Tibial artery (tissue), 4 donors: ENCODE measurements around the gene LRRC70.

ENCODE experiments used
- DNase-seq, 2 donors: peaks; one replicate each; pipeline ENCODE4 v3.0.0-alpha.2; 2019
- H3K27ac ChIP-seq, 2 donors: fragments of 200-600 bp; sonication (generic) in 1 of 2; 1 replicate in 1 of 2; 2 replicates in 1 of 2; pipeline ENCODE4 v1.5.1; 2018 to 2019; ENCODE audit warnings: mild to moderate bottlenecking in 1 of 2
- H3K27me3 ChIP-seq, 2 donors: fragments of 200-600 bp; sonication (generic) in 1 of 2; one replicate each; pipeline versions ENCODE4 v1.5.1 to v1.6.0; 2016 to 2019
- H3K36me3 ChIP-seq, 3 donors: fragments of 200-600 bp; sonication (generic) in 2 of 3; one replicate each; pipeline ENCODE4 v1.5.1; 2016 to 2019; ENCODE audit warnings: mild to moderate bottlenecking in 2 of 3
- H3K4me1 ChIP-seq, 4 donors: fragments of 200-600 bp; sonication (generic) in 2 of 4; 1 replicate in 3 of 4; 2 replicates in 1 of 4; pipeline ENCODE4 v1.5.1; 2016 to 2019
- H3K4me3 ChIP-seq, 2 donors: fragments of 200-600 bp; sonication (generic) in 1 of 2; 1 replicate in 1 of 2; 2 replicates in 1 of 2; pipeline ENCODE4 v1.5.1; 2018 to 2019; ENCODE audit warnings: mild to moderate bottlenecking in 2 of 2
- H3K9me3 ChIP-seq, 3 donors: fragments of 200-600 bp; sonication (generic) in 1 of 3; one replicate each; pipeline ENCODE4 v1.5.1; 2016 to 2019
- CTCF ChIP-seq, 2 experiments: fragments of 200-600 bp in 1 of 2; fragments of 450-650 bp in 1 of 2; IDR thresholded peaks; one replicate each; pipeline ENCODE4 v1.5.1; 2017 to 2019; ENCODE audit warnings: antibody characterized with exemption in 2 of 2, mild to moderate bottlenecking in 1 of 2, moderate library complexity in 1 of 2
- intact Hi-C: fragments of 100-400 bp; cut with DNase I; formaldehyde crosslinking; loops from one replicate; pipeline ENCODE4 v1.15.0; 2023; ENCODE audit warnings: low total_unique reads

Gene LRRC70

DNA sequence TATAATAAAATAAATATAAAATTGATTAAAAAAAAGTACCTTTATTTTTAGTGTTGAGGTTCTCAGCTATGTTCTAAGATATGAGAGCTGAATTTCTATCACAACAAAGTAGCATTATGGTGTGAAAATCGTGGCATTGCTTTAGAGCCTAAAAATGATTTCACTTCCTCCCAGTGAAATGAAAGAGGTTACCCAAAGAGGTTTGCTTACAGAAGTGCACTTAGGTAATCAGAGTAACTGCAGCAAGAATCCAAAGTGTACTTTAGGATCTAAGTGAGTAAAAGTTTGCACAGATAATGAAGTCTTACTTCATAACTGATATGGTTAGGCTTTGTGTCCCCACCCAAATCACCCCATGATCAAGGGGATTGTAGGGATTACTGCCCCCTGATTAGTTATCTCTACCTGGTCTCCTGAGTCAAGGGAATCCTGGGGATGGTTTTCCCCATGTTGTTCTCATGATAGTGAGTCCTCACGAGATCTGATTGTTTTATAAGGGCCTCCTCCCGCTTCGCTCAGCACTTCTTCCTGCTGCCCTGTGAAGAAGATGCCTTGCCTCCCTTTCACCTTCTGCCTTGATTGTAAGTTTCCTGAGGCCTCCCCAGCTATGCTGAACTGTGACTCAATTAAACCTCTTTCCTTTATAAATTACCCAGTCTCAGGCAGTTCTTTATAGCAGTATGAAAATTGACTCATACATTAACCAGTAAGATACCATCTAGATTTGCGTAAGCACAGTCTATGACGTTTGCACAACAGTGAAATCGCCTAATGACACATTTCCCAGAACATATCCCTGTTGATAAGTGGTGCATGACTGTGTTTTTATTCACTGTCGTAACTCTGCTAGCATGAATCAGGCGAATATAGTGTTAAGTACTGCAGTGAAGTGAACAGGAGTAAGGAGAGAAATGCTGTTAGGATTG lies 40.3 kb upstream of the LRRC70 start:
- no peaks in the 10 kb centered on the region for H3K4me1 ChIP-seq
- H3K27me3 ChIP-seq = no peaks in the 10 kb centered on the region
- H3K27ac ChIP-seq = no peak overlapping the region
- H3K36me3 ChIP-seq = peaks cover 7 to 17% (median 9%) of the 10 kb centered on the region in 3 donors
- no peak overlapping the region for H3K4me3 ChIP-seq
- DNase-seq = no peak
- no peaks in the 10 kb centered on the region for H3K9me3 ChIP-seq
- intact Hi-C loops = no loop called here
- TF ChIP-seq CTCF (IDR thresholded peaks at IDR 0.05) = no peak

- no peak for TF ChIP-seq CTCF (IDR thresholded peaks at IDR 0.05)
- no peaks in the 10 kb centered on the region for H3K27me3 ChIP-seq
- H3K9me3 ChIP-seq = no peaks in the 10 kb centered on the region
- H3K4me1 ChIP-seq = no peaks in the 10 kb centered on the region
- peaks cover under 1 to 29% (median 16%) of the 10 kb centered on the region in 3 donors for H3K36me3 ChIP-seq
- no peak overlapping the region for H3K27ac ChIP-seq
- intact Hi-C loops = no loop called here
- DNase-seq = no peak
- H3K4me3 ChIP-seq = no peak overlapping the region
Observed at GRCh38 chr5:62542720-62543119, 35.9 kb upstream of the LRRC70 start.

DNA sequence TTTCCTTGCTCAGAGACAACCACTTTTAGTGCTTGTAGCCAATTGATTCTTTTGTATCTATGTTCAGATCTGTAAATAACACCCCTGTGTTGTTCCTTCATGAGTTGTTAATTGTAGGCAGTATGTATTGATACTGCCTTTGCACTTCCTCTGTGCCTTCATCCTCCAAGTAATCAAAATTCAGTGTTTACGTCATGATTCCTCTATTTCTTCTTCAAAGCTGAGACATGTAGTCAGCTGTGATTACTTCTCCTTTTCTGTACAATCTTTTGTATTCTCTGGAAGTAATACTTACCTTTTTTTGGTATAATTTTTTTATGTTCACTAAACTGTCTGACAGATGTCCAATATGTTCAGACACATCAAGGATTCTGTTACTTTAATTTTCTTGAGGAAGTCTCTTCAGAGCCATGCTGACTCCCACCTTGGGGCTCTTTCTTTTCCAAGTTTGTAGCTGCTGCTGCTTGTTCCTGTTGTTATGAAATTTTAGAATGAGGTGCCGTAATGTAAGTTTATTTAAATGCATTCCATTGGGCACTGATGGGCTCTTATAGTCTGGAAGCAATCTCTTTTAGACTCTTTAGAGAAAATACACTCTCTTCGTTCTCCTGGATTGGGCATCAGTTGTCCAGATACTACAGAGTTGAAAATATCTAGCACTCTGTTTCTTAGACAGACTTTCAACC lies 30.5 kb upstream of the LRRC70 start:
- intact Hi-C loops = no loop called here
- Histone ChIP-seq H3K4me3 (no peak overlapping the region), H3K4me1 (no peaks in the 10 kb centered on the region), H3K9me3 (no peaks in the 10 kb centered on the region), H3K27me3 (no peaks in the 10 kb centered on the region), H3K36me3 (peaks cover 0 to 12% (median 8%) of the 10 kb centered on the region in 3 donors), H3K27ac (no peak overlapping the region)
- no peak for DNase-seq
- TF ChIP-seq CTCF (IDR thresholded peaks at IDR 0.05) = no peak

GRCh38 chr5:62550103-62550502 lies 28.5 kb upstream of the LRRC70 start:
- Histone ChIP-seq H3K4me1 (no peaks in the 10 kb centered on the region), H3K36me3 (peaks cover 0 to 4% (median 3%) of the 10 kb centered on the region in 3 donors), H3K9me3 (no peaks in the 10 kb centered on the region), H3K4me3 (no peak overlapping the region), H3K27me3 (no peaks in the 10 kb centered on the region), H3K27ac (no peak overlapping the region)
- no peak for TF ChIP-seq CTCF (IDR thresholded peaks at IDR 0.05)
- no peak for DNase-seq
- intact Hi-C loops = no loop called here

GRCh38 chr5:62555930-62556329 lies 22.7 kb upstream of the LRRC70 start:
- no peaks in the 10 kb centered on the region for H3K4me1 ChIP-seq
- no peaks in the 10 kb centered on the region for H3K9me3 ChIP-seq
- no peak for TF ChIP-seq CTCF (IDR thresholded peaks at IDR 0.05)
- no peaks in the 10 kb centered on the region for H3K27me3 ChIP-seq
- intact Hi-C loops = no loop called here
- H3K27ac ChIP-seq = no peak overlapping the region
- peaks cover 0 to 19% (median 4%) of the 10 kb centered on the region in 3 donors for H3K36me3 ChIP-seq
- H3K4me3 ChIP-seq = no peak overlapping the region
- DNase-seq = no peak
